GM19455 (cell line): ENCODE measurements around the gene ATRN.
"Not testable (repeated sequence)": the region's sequence is repeated elsewhere in the genome, so short reads cannot be mapped to it uniquely, and the experiment has no call there.

Source experiments
- ATAC-seq: cut with Tn5 transposase; IDR thresholded peaks from one replicate; pipeline ENCODE4 v1.9.1; 2021; ENCODE audit not compliant: unreplicated experiment

ATRN gene

DNA sequence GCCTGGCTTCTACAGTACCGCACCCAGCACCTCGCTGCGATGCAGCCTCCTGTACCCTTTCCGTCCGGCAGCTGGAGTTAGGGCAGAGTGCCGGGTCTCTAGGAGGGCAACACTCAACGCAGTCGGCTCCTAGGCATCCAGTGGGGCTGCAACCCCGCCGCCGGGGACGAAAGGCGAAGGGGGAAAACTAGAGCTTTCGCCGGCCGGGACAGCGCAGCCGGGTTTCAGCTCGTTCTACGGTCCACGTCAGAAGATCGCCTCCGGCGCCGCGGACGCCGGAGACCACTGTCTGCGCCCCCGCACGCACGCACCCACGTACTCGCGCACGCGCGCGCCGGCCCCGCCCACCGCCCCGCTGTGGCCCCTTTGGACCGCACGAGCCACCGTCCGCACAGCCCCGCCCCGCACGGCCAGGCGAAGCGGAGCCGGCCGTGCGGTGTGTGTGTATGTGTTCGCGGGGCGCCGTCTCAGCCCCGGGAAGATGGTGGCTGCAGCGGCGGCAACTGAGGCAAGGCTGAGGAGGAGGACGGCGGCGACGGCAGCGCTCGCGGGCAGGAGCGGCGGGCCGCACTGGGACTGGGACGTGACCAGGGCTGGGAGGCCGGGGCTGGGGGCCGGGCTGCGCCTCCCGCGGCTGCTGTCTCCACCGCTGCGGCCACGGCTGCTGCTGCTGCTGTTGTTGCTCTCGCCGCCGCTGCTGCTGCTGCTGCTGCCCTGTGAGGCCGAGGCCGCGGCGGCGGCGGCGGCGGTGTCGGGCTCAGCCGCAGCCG lies at the start of gene ATRN:
ATRN (plus strand) TSS at position 392 of the 770 bp plus-strand sequence; CDS start at position 482, 90 bp downstream.
- ATAC-seq = peak; percentile 88

- no peak for ATAC-seq
These were observed 48.8 kb upstream of the ATRN start for GRCh38 chr20:3421985-3422384.

DNA sequence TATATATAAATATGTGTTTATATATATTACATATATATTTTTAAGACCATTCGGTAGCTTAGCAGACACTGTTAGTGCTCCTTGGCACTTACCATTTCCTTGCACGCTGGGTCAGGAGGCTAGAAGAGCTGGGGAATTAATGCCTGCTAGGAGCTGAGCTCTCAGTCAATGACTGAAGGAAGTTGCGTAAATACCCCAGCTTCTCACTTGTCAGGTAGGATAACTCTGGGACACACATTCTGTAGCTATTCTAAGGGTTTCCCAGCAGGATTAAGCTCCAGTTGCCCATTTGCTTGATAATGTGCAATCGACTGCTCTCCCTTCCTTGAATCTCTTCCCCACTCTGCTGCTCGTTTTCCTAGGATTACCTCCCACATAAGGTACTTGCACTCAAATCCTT lies 47.7 kb upstream of the ATRN start:
- ATAC-seq = no peak

- ATAC-seq = not testable (repeated sequence)
These were observed 44.1 kb upstream of the ATRN start for GRCh38 chr20:3426766-3427165.

GRCh38 chr20:3430376-3431069 lies 40.3 kb upstream of the ATRN start:
- ATAC-seq = no peak

DNA sequence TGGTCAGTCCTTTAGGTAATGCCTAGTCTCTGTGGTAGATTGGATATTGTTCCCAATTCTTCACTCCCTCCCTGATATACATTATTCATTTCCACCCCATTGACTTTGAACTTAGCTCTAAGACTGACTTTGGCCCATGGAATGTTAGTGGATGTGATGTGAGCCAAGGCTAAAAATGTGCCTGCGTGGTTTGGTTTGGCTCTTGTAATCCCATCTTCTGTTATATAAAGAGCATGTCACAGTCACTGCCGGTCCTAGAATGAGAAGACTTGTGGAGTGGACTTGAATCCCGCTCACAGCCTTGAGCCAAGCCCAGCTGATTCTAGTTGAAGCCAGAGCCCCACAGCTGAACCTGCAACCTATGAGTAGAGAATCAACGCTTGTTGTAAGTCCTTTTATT lies 39.7 kb upstream of the ATRN start:
- ATAC-seq = no peak

DNA sequence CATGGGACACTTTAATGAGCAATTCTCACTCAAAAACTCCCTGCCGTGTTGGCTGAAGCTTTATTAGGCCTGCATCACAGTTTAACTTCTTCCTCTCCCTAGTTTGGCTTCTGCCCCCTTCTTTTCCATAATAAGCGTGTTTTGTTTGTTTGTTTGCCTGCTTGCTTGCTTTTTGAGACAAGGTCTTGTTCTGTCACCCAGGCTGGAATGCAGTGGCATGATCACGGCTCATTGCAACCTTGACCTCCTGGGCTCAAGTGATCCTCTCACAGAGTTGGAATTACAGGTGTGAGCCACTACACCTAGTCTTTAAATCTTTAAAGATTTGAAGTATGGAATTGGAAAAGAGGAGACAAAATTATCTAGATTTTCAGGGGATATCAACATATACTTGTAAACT lies 38.0 kb upstream of the ATRN start:
- no peak for ATAC-seq

DNA sequence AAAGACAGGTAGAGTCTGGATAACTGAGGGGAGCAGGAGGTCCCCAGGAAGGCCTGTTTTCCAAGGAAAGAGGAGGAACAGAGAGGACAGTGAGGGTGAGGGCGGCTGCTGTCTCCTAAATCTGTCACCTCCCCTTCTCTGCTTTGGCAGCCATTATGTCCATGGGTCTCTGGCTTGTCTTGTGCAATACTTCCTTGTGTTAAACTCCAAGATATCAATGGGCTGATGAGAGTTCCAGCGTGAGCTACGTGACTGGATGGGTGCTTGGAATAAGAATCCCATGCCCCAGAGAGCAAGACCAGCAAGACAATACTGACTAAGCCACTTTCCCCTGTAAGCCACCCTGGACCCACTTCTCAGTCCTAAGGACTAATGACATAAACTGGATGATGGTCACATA lies 37.1 kb upstream of the ATRN start:
- no peak for ATAC-seq

DNA sequence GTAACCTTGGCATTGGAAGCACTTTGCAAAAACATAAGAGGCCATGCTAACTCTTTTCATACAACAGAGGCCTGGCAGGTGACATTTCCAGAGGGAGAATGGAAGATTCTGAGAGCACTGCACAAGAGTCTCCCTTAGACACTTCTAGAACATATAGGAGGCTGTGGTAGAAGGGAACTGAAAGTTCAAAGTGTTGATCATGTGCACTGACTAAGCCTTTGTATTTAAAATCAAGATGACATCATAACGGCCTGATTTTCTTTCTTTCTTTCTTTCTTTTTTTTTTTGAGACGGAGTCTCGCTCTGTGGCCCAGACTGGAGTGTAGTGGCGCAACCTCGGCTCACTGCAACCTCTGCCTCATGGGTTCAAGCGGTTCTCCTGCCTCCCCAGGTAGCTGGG lies 36.6 kb upstream of the ATRN start:
- no peak for ATAC-seq

- ATAC-seq = no peak
These were observed 33.8 kb upstream of the ATRN start for GRCh38 chr20:3436864-3437574.

DNA sequence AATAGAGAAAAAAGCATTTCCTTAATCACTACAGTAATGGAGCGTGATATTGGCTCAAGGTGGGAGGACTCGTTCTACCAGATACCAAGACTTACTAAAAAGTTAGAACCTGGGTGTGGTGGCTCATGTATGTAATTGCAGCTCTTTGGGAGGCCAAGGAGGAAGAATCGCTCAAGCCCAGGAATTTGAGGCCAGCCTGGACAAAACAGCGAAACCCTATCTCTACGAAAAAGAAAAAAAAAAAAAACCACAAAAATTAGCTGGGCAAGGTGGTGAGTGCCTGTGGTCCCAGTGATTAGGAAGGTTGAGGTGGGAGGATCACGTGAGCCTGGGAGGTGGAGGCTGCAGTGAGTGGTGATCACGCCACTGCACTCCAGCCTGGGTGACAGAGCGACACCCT lies 24.0 kb upstream of the ATRN start:
- ATAC-seq = no peak

- no peak for ATAC-seq
These were observed 23.5 kb upstream of the ATRN start for GRCh38 chr20:3447321-3447720.

DNA sequence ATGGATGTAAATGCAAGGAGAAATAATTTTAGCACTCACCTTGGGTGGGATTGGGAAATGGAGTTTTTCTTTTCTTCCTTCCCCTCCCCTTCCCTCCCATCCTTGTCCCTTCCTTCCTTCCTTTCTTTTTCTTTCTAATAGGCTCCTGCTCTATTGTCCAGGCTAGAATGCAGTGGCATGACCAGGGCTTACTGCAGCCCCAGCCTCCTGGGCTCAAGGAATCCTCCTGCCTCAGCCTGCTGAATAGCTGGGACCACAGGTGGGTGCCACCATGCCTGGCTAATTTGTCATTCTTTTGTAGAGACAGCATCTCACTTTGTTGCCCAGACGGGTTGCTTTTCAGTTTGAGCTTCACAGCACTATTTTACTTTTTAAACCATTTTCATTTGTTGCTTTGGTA lies 21.5 kb upstream of the ATRN start:
- no peak for ATAC-seq

DNA sequence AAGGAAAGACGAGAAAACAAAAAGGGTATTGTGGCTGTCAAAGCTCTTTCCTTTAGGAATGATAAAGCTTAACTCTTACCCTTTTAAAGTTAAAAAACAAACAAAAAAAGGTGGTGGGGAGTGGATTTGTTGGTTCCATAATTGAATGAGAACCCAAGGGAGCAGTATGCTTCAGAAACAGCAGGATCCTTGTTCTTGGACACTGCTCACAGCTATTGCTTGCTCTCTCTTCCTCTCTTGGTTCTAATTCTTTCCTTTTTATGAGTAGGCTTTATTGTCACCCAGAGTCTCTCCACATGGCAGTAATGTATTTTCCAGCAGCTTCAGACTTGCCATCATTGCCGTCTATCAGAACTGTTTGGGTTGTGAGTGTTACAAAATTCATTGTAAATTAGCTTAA lies 18.7 kb upstream of the ATRN start:
- no peak for ATAC-seq

DNA sequence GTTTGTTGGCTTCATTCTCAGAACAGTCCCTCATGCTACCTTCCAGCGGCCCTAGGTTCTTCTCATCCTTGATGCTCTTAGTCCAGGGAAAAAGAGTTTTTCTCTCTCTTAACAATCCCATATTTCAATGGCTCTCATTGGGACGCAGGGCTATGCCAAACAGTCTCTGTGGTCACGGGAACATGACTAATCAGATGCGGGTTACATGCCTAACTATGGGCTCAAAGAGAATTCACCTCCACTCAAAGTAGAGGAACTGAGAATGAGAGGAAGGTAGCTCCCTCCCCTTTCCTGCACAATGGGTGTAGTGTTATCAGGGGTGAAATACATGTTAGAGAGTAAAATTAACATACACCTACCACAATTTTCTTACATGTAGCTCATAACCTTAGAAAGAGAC lies 18.1 kb upstream of the ATRN start:
- ATAC-seq = no peak

DNA sequence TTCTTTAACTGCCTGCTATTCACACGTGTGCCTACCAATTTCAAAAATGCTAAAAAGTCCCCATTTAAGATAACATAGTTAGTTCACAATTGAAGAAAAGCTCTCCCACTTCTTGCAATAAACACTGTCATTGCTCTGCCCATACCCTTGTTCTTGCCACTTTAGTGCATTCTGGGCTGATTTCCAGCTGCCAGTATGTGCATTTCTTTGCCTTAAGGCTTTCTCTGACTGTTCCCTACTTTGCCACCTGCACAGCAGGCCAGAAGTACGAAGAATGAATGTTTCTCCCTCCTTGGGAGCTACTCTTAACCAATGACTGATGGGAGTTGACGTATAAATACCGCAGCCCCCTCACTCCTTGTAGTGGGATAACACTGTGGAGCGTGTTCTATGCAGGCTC lies 16.0 kb upstream of the ATRN start:
- ATAC-seq = no peak

- ATAC-seq = no peak
These were observed 14.2 kb upstream of the ATRN start for GRCh38 chr20:3456648-3457047.

- ATAC-seq = no peak
These were observed 10.9 kb upstream of the ATRN start for GRCh38 chr20:3459881-3460307.

DNA sequence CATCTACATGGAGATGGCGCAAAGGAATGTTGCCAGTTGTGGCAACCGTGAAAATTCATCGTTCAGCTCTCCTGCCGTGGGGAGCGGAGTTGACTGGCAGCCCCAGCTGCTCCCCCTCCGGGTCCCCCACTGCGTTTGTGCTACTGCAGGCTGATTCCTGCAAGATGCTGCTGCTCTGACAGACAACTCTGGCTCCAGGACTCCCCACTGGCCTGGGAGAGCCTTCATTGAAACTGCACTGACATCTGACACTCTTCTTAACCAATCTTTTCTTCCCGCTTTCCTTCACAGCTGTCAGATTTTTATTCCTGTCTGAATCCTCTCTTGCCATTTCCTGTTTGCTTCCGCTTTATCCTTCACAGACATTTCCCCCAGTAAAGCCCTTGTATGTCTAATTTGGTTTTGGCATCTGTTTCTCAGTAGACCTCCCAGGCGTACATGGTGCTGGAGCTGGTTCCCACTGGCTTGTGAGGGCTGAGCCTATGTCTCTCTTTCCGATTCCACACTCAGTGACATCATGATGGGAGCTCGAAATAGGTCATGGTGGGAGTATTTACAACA lies 9.5 kb upstream of the ATRN start:
- no peak for ATAC-seq

DNA sequence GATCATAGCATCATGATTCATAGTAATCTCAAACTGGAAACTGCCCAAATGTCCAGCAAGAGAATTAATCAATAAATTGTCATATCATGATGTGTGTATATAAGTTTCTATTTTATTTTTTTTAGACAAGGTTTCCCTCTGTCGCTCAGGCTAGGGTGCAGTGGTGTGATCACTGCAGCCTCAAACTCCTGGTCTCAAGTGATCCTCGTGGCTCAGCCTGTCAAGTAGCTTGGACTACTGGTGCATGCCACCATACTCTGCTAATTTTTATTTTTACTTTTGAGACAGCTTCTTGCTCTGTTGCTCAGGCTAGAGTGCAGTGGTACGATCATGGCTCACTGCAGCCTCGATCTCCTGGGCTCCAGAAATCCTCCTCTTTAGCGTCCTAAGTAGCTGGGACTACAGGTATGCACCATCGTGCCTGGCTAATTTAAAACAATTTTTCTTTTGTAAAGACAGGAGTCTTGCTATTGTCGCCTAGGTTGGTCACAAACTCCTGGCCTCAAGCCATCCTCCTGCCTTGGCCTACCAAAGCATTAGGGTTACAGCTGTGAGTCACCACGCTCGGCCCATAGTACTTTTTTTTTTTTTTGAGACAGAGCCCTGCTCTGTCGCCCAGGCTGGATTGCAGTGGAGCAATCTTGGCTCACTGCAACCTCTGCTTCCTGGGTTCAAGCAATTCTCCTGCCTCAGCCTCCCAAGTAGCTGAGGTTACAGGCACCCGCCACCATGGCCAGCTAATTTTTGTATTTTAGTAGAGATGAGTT lies 8.7 kb upstream of the ATRN start:
- no peak for ATAC-seq

DNA sequence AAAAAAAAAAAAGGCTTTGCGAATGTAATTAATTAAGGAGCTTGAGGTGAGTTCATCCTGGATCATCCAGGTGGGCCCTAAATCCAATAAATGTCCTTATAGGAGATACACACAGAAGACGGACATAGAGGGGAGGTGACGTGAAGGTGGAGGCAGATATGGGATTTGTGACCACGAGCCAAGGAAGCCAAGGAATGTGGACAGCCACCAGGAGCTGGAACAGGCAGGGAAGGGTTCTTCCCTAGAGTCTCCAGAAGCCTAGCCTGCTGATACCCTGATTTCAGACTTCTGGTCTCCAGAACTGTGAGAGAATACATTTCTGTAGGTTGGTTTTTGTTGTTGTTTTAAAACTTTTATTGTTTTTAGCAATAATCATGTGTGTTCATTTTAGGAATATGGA lies 6.7 kb upstream of the ATRN start:
- no peak for ATAC-seq
